ENCODE measurements around the gene NDUFAF8. TPM values are rescaled to one million over a fixed set of nuclear protein-coding genes. Genes with fewer than 3 reads are reported as not detected.

The NDUFAF8 gene
- polyA plus RNA-seq, 1 experiment: 70.8 TPM

DNA sequence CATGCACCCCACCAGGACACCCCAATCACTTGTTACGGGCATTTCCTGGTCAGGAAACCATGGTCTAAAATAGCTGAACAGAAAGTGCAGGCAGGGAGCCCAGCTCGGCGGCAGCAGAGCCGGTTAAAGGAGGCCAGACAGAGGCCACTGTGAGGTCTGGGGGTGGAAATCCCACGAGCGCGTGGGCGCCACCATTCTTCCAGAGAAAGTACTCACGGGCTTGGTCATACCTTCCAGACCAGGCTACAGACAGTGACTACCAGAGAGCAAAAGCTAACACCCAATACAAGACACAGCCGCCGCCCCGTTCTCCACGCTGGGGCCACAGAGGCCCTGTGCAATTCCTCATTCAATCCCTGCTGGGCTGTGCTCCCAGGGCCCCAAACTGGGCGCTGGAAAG, 28.2 kb upstream of the NDUFAF8 start:
- TF ChIP-seq, protein P1, sequence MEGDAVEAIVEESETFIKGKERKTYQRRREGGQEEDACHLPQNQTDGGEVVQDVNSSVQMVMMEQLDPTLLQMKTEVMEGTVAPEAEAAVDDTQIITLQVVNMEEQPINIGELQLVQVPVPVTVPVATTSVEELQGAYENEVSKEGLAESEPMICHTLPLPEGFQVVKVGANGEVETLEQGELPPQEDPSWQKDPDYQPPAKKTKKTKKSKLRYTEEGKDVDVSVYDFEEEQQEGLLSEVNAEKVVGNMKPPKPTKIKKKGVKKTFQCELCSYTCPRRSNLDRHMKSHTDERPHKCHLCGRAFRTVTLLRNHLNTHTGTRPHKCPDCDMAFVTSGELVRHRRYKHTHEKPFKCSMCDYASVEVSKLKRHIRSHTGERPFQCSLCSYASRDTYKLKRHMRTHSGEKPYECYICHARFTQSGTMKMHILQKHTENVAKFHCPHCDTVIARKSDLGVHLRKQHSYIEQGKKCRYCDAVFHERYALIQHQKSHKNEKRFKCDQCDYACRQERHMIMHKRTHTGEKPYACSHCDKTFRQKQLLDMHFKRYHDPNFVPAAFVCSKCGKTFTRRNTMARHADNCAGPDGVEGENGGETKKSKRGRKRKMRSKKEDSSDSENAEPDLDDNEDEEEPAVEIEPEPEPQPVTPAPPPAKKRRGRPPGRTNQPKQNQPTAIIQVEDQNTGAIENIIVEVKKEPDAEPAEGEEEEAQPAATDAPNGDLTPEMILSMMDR (IDR thresholded peaks at IDR 0.05; ENCODE audit: insufficient read depth, low read depth, low read length): no peak
- DNase-seq (ENCODE audit: low read depth): no peak
- Histone ChIP-seq H3K4me3 (ENCODE audit: low read depth, low read length) (no peak overlapping the region), H3K27me3 (ENCODE audit: control insufficient read depth, insufficient read depth, low read length) (no peaks in the 10 kb centered on the region), H3K36me3 (ENCODE audit: control insufficient read depth, insufficient read depth, low read length) (no peaks in the 10 kb centered on the region; the same call in 1 of the 2 replicates)
- POLR2A ChIA-PET: no interaction called here
- CTCF ChIA-PET: interaction anchor here (1.7 kb wide), 1 partner anchor 68 kb away, joined by 6 read pairs; no protein-coding TSS in a partner anchor

DNA sequence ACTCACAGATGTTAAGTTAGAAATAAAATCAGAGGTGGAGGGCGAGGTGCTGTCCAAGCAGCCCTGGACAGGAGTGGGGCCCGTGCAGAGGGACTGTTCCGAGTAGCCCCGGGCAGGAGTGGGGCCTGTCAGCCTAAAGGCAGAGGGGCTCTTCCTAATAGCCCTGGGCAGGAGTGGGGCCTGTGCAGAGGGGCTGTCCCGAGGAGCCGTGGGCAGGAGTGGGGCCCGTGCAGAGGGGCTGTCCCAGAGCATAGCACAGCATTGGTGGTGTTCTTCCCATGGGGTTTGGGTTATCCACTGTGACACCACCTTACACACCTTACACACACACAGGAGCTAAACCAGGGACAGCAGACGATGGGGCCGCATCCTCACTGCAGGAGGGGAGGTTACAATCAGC, 26.8 kb upstream of the NDUFAF8 start:
- DNase-seq (ENCODE audit: low read depth): no peak
- Histone ChIP-seq H3K27me3 (ENCODE audit: control insufficient read depth, insufficient read depth, low read length) (no peaks in the 10 kb centered on the region), H3K36me3 (ENCODE audit: control insufficient read depth, insufficient read depth, low read length) (no peaks in the 10 kb centered on the region; the same call in 1 of the 2 replicates), H3K4me3 (ENCODE audit: low read depth, low read length) (no peak overlapping the region)
- CTCF ChIA-PET: interaction anchor here (1.5 kb wide), 1 partner anchor 12 kb away, joined by 5 read pairs; no protein-coding TSS in a partner anchor
- POLR2A ChIA-PET: no interaction called here
- TF ChIP-seq, protein P1 (IDR thresholded peaks at IDR 0.05; ENCODE audit: insufficient read depth, low read depth, low read length): no peak

DNA sequence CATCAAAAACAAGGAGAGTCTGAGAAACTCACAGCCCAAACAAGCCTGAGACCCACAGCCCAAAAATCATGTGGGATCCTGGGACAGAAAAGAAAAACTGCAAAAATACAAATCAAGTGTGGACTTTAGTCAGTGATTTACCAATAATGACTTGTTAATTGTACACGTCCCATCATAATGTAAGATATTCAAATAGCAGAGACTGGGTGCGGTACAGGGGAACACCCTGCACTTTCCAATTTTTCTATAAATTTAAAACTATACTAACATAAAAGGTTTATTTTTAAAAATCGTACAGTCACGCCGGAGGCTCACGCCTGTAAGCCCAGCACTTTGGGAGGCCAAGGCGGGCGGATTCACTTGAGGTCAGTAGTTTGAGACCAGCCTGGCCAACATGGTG, 25.1 kb upstream of the NDUFAF8 start:
- H3K36me3 ChIP-seq (ENCODE audit: control insufficient read depth, insufficient read depth, low read length): no peaks in the 10 kb centered on the region; the same call in 1 of the 2 replicates
- H3K4me3 ChIP-seq (ENCODE audit: low read depth, low read length): no peak overlapping the region
- no peaks in the 10 kb centered on the region for H3K27me3 ChIP-seq (ENCODE audit: control insufficient read depth, insufficient read depth, low read length)
- CTCF ChIA-PET: no interaction called here
- DNase-seq (ENCODE audit: low read depth): no peak
- POLR2A ChIA-PET: no interaction called here
- TF ChIP-seq, protein P1 (IDR thresholded peaks at IDR 0.05; ENCODE audit: insufficient read depth, low read depth, low read length): no peak

DNA sequence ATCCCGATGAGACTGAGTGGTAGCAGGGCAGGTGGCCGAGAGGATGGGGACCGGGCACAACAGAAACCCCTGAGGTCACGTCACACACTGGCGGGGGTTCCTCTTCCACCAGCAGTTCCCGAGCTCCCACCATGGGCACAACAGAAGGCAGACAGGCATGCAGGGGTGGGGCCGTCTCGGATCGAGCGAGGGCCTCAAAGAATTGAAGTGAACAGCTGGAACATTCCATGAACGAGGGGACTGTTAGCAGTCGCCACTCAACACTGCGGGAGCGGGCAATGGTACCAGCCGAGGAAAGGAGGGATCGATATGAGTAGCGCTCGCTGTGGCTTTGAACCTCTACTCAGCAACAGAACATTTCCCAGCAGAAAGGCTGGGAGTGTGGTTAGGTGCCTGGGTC, 21.6 kb upstream of the NDUFAF8 start:
- Histone ChIP-seq H3K36me3 (ENCODE audit: control insufficient read depth, insufficient read depth, low read length) (no peaks in the 10 kb centered on the region; the same call in 1 of the 2 replicates), H3K4me3 (ENCODE audit: low read depth, low read length) (no peak overlapping the region), H3K27me3 (ENCODE audit: control insufficient read depth, insufficient read depth, low read length) (no peaks in the 10 kb centered on the region)
- DNase-seq (ENCODE audit: low read depth): no peak
- TF ChIP-seq, protein P1 (IDR thresholded peaks at IDR 0.05; ENCODE audit: insufficient read depth, low read depth, low read length): no peak
- CTCF ChIA-PET: interaction anchor here (0.6 kb wide), 1 partner anchor 16 kb away, joined by 6 read pairs; no protein-coding TSS in a partner anchor
- POLR2A ChIA-PET: no interaction called here

DNA sequence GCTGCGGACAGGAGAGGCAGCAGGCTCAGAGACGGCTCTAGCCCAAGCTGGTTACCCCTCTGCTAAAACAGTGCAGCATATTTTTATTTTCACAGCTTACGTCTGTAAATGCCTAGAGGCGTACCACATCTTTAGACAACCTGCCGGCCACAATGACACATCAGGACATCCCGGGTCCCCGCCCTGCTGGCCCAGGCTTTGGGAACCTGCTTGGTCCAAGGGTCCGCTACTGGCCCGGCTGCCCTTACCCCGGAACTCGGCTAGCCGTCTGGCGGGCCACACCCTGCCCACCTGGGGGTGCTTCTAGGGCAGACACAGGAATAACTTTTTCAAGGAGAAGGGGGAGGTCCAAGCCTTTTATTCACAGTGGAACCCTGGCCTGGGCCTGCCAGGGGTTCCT, 20.7 kb upstream of the NDUFAF8 start:
- H3K27me3 ChIP-seq (ENCODE audit: control insufficient read depth, insufficient read depth, low read length): no peaks in the 10 kb centered on the region
- H3K36me3 ChIP-seq (ENCODE audit: control insufficient read depth, insufficient read depth, low read length): no peaks in the 10 kb centered on the region; the same call in 1 of the 2 replicates
- H3K4me3 ChIP-seq (ENCODE audit: low read depth, low read length): no peak overlapping the region
- ChIA-PET POLR2A (no interaction called here), CTCF (interaction anchor here (1.7 kb wide), 1 partner anchor 76 kb away, joined by 4 read pairs; no protein-coding TSS in a partner anchor)
- no peak for DNase-seq (ENCODE audit: low read depth)
- TF ChIP-seq, protein P1 (IDR thresholded peaks at IDR 0.05; ENCODE audit: insufficient read depth, low read depth, low read length): no peak
